ENCODE measurements around the gene CFAP46. TPM values are rescaled to one million over a fixed set of nuclear protein-coding genes. Genes with fewer than 3 reads are reported as not detected.

The CFAP46 gene
- total RNA-seq, 1 experiment from 2014 or later, result 3.3 TPM

GRCh38 chr10:132786476-132786883, 155.9 kb downstream of the CFAP46 start (continued):
- TF ChIP-seq ARID4B (CRISPR knock-in tag; IDR thresholded peaks at IDR 0.05; ENCODE audit: borderline replicate concordance) (no peak), RORB (CRISPR knock-in tag; IDR thresholded peaks at IDR 0.05) (no peak), STAT6 (CRISPR knock-in tag; conservative IDR thresholded peaks at IDR 0.05; ENCODE audit: low read depth) (no peak), ETV6 (CRISPR knock-in tag; IDR thresholded peaks at IDR 0.05) (no peak)

GRCh38 chr10:132785723-132786475, 156.5 kb downstream of the CFAP46 start, which contains the start of gene NKX6-2:
NKX6-2 (minus strand) TSS chr10:132786147; CDS start chr10:132785948, 199 bp downstream.
- no peak within 1 kb of the TSS for H3K27ac Mint-ChIP-seq
- H3K27me3 Mint-ChIP-seq (ENCODE audit: low read depth), result peaks cover 83% of the 10 kb centered on the region
- H3K4me3 Mint-ChIP-seq, result peak within 1 kb of the TSS; percentile 47; the same call in 1 of the 2 replicates
- TF ChIP-seq ZNF281 (CRISPR knock-in tag; IDR thresholded peaks at IDR 0.05) (no peak), ESRRA (CRISPR knock-in tag; IDR thresholded peaks at IDR 0.05; ENCODE audit: borderline replicate concordance) (no peak), ATF2 (CRISPR knock-in tag; IDR thresholded peaks at IDR 0.05; ENCODE audit: borderline replicate concordance, low read depth) (no peak), HMGA2 (CRISPR knock-in tag; IDR thresholded peaks at IDR 0.05) (no peak), MAX (CRISPR knock-in tag; IDR thresholded peaks at IDR 0.05) (no peak), PRRX2 (CRISPR knock-in tag; IDR thresholded peaks at IDR 0.05) (no peak), PREB (CRISPR knock-in tag; IDR thresholded peaks at IDR 0.05; ENCODE audit: borderline replicate concordance) (no peak), CBFB (CRISPR knock-in tag; IDR thresholded peaks at IDR 0.05; ENCODE audit: low read depth) (no peak), MLX (CRISPR knock-in tag; IDR thresholded peaks at IDR 0.05) (no peak)
- ChIA-PET POLR2A (no interaction called here), CTCF (no interaction called here)
- ATAC-seq (peak; percentile 10; the same call in 1 of the 2 replicates), DNase-seq (ENCODE audit: low spot score) (no peak)
- no peaks in the 10 kb centered on the region; the same call in 1 of the 2 replicates for H3K36me3 Mint-ChIP-seq
- no peaks in the 10 kb centered on the region for H3K9me3 Mint-ChIP-seq
- H3K4me1 Mint-ChIP-seq, result peaks cover 12% of the 10 kb centered on the region
